RWPE2 (cell line): ENCODE data around the gene CNTLN.

Experiments
- ATAC-seq: fragments of 200-7000 bp; cut with Tn5 transposase; 3 replicates; pipeline ENCODE4 v1.9.1; 2021; ENCODE audit warnings: low read depth
- DNase-seq: peaks from one replicate; pipeline ENCODE4 v3.0.0-alpha.2; 2020; ENCODE audit warnings: low spot score
- H3K27ac ChIP-seq: fragments of 450-650 bp; 2 replicates; pipeline ENCODE4 v1.5.1; 2017; ENCODE audit warnings: mild to moderate bottlenecking; ENCODE audit not compliant: poor library complexity, severe bottlenecking
- H3K27me3 ChIP-seq: fragments of 250-450 bp; sonication (Bioruptor Pico); 2 replicates; pipeline ENCODE4 v1.5.1; 2021; ENCODE audit warnings: mild to moderate bottlenecking, moderate library complexity; ENCODE audit not compliant: insufficient read depth, poor library complexity, severe bottlenecking
- H3K36me3 ChIP-seq: fragments of 250-450 bp; sonication (Bioruptor Pico); 2 replicates; pipeline ENCODE4 v1.5.1; 2020; ENCODE audit warnings: low read depth, mild to moderate bottlenecking, moderate library complexity
- H3K4me1 ChIP-seq: fragments of 250-450 bp; sonication (Bioruptor Pico); 2 replicates; pipeline ENCODE4 v1.5.1; 2021; ENCODE audit warnings: mild to moderate bottlenecking, moderate library complexity; ENCODE audit not compliant: insufficient read depth, poor library complexity, severe bottlenecking
- H3K4me3 ChIP-seq: fragments of 250-450 bp; sonication (Bioruptor Pico); 2 replicates; pipeline ENCODE4 v1.5.1; 2021; ENCODE audit warnings: mild to moderate bottlenecking, moderate library complexity; ENCODE audit not compliant: severe bottlenecking
- H3K9me3 ChIP-seq: fragments of 250-450 bp; sonication (Bioruptor Pico); 2 replicates; pipeline ENCODE4 v1.5.1; 2021; ENCODE audit warnings: mild to moderate bottlenecking, moderate library complexity; ENCODE audit not compliant: severe bottlenecking
- CTCF ChIP-seq: fragments of 450-650 bp; IDR thresholded peaks from one replicate; pipeline ENCODE4 v1.5.1; 2017; ENCODE audit warnings: mild to moderate bottlenecking, moderate library complexity; ENCODE audit not compliant: poor library complexity, severe bottlenecking

Gene CNTLN

GRCh38 chr9:17481565-17481964 is 346.7 kb downstream of the CNTLN start:
- DNase-seq = no peak
- Histone ChIP-seq H3K4me1 (no peaks in the 10 kb centered on the region), H3K27ac (no peak overlapping the region), H3K27me3 (no peaks in the 10 kb centered on the region), H3K36me3 (no peaks in the 10 kb centered on the region), H3K4me3 (no peak overlapping the region), H3K9me3 (no peaks in the 10 kb centered on the region)
- no peak for ATAC-seq
- no peak for TF ChIP-seq CTCF

DNA sequence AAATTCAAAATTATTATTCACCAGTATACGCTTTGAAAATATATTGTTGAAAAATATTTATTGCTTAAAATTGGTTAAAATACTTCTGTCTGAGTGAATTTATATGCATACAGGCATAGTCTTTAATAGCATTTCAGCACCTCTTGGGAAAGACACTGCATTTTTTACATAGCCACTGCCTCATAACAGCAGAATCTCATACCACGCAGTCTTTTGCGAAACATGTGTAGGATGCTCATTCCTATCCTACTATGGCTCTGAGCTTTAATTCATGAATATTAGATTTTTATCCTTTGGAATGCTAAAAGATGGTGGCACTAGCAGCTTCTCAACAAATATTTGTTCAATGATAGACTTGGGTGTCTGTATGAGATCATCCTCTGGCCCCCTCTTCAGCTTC is 350.1 kb downstream of the CNTLN start:
- H3K4me3 ChIP-seq = no peak overlapping the region
- ATAC-seq (no peak), DNase-seq (no peak)
- TF ChIP-seq CTCF = no peak
- H3K27ac ChIP-seq = no peak overlapping the region
- no peaks in the 10 kb centered on the region for H3K27me3 ChIP-seq
- H3K36me3 ChIP-seq = no peaks in the 10 kb centered on the region
- no peaks in the 10 kb centered on the region for H3K4me1 ChIP-seq
- no peaks in the 10 kb centered on the region for H3K9me3 ChIP-seq

DNA sequence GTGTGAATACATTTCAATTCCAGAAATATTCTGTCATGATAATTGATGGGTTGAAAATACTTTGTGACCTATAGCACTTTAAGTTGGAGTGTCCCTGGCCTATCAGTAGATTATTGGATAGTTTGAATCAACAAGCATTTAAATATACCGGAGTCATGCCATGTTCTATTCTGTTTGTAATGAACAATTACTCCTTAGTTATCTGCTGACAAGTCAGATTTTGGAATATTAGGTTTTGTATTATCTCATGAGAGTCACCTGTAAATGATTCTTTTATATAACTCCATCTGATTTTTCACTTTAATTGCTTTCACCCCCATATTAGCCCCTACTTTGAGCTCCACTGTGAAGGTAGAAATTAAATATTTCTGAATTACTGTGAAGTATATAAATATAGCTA is 351.6 kb downstream of the CNTLN start:
- no peak overlapping the region for H3K27ac ChIP-seq
- no peaks in the 10 kb centered on the region for H3K9me3 ChIP-seq
- H3K36me3 ChIP-seq = no peaks in the 10 kb centered on the region
- H3K4me3 ChIP-seq = no peak overlapping the region
- no peak for TF ChIP-seq CTCF
- no peak for ATAC-seq
- H3K4me1 ChIP-seq = no peaks in the 10 kb centered on the region
- DNase-seq = no peak
- H3K27me3 ChIP-seq = no peaks in the 10 kb centered on the region

DNA sequence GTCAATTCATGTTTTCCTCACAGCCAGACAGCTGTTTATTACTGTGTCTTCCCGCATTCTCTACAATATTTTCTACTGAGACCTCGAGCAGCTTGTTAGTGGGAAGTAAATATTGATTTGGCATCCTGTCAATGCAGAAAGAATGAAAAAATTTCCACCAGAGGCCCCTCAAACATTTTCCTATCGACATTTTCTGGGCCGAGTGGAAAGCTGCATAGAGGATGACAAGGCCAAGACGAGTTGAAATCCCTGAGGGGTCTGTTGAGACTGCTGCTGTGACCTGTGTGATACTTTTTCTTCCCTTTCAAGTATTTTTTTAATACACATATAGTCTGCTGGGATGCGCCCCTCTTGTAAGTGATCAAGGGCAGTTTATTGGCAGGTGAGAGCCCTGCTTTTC is 352.6 kb downstream of the CNTLN start:
- DNase-seq = no peak
- H3K4me1 ChIP-seq = no peaks in the 10 kb centered on the region
- H3K36me3 ChIP-seq = no peaks in the 10 kb centered on the region
- no peak overlapping the region for H3K27ac ChIP-seq
- H3K27me3 ChIP-seq = no peaks in the 10 kb centered on the region
- ATAC-seq = no peak
- H3K9me3 ChIP-seq = no peaks in the 10 kb centered on the region
- H3K4me3 ChIP-seq = no peak overlapping the region
- no peak for TF ChIP-seq CTCF

DNA sequence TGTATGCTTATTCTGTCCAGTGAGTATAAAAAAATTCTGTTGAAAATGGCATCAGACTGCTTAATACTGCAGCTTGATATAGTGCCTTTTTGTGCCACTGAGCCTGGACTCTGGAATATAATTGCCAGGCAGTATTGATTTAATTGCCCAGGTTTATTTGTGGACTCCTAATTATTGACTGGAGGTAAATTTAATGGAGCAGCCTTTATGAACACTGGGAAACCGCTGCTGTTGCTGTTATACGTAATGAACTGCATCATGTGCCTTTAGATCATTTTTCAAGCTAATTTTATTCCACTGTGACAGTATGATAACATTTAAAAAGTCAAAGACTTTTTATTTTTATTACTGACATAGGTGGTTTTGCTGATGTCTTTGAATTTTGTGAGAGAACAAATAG is 353.8 kb downstream of the CNTLN start:
- ATAC-seq = no peak
- Histone ChIP-seq H3K36me3 (no peaks in the 10 kb centered on the region), H3K27me3 (no peaks in the 10 kb centered on the region)

More for the DNA sequence above, 353.8 kb downstream of the CNTLN start:
- H3K9me3 ChIP-seq = no peaks in the 10 kb centered on the region
- no peak for DNase-seq
- H3K4me1 ChIP-seq = no peaks in the 10 kb centered on the region
- H3K4me3 ChIP-seq = no peak overlapping the region
- TF ChIP-seq CTCF = no peak
- H3K27ac ChIP-seq = no peak overlapping the region
